GM19035 (cell line): Measurements from ENCODE around the gene TMEM132C.
"Not testable (repeated sequence)": the region's sequence is repeated elsewhere in the genome, so short reads cannot be mapped to it uniquely, and the experiment has no call there.

Source experiments
- ATAC-seq: cut with Tn5 transposase; IDR thresholded peaks from one replicate; pipeline ENCODE4 v1.9.1; 2021; ENCODE audit not compliant: unreplicated experiment

Gene TMEM132C

GRCh38 chr12:128267131-128267622 lies at the start of gene TMEM132C:
Gene TMEM132C (plus strand): TSS chr12:128267170. CDS start chr12:128267403, 233 bp downstream.
- no peak for ATAC-seq

GRCh38 chr12:128224226-128224625 lies 42.7 kb upstream of the TMEM132C start:
- no peak for ATAC-seq

GRCh38 chr12:128228581-128228980 lies 38.4 kb upstream of the TMEM132C start:
- no peak for ATAC-seq

GRCh38 chr12:128235635-128236417 lies 31.1 kb upstream of the TMEM132C start:
- ATAC-seq = no peak

- ATAC-seq = no peak
Measured at GRCh38 chr12:128236525-128236924, 30.4 kb upstream of the TMEM132C start.

GRCh38 chr12:128240745-128241144 lies 26.2 kb upstream of the TMEM132C start:
- ATAC-seq = no peak

- ATAC-seq = no peak
Measured at GRCh38 chr12:128245121-128245520, 21.8 kb upstream of the TMEM132C start.

- no peak for ATAC-seq
Measured at GRCh38 chr12:128245905-128246304, 21.1 kb upstream of the TMEM132C start.

GRCh38 chr12:128250096-128250495 lies 16.9 kb upstream of the TMEM132C start:
- ATAC-seq = no peak

GRCh38 chr12:128253829-128254228 lies 13.1 kb upstream of the TMEM132C start:
- not testable (repeated sequence) for ATAC-seq

GRCh38 chr12:128258866-128259555 lies 8.0 kb upstream of the TMEM132C start:
- ATAC-seq = no peak

GRCh38 chr12:128259556-128260070 lies 7.4 kb upstream of the TMEM132C start:
- ATAC-seq = no peak

- no peak for ATAC-seq
Measured at GRCh38 chr12:128261757-128262156, 5.2 kb upstream of the TMEM132C start.

GRCh38 chr12:128265566-128265965 lies 1.4 kb upstream of the TMEM132C start:
- no peak for ATAC-seq

GRCh38 chr12:128266086-128266485 lies 884 bp upstream of the TMEM132C start:
- ATAC-seq = no peak

- ATAC-seq = no peak
Measured at GRCh38 chr12:128266541-128267130, 334 bp upstream of the TMEM132C start.

GRCh38 chr12:128267651-128268378 lies 845 bp downstream of the TMEM132C start:
- no peak for ATAC-seq

GRCh38 chr12:128268379-128268995 lies 1.5 kb downstream of the TMEM132C start:
- no peak for ATAC-seq

- ATAC-seq = no peak
Measured at GRCh38 chr12:128269181-128269591, 2.2 kb downstream of the TMEM132C start.

GRCh38 chr12:128276471-128276870 lies 9.5 kb downstream of the TMEM132C start:
- ATAC-seq = no peak
